Activated CD4-positive, alpha-beta T cell treated with anti-CD3 and anti-CD28 coated beads for 24 hours (primary cell): ENCODE measurements around the gene RRP36.

Source experiments
- DNase-seq, 2 donors: peaks; one replicate each; pipeline ENCODE4 v3.0.0-alpha.2; 2020; ENCODE audit warnings: low read depth in 2 of 2

RRP36 gene

DNA sequence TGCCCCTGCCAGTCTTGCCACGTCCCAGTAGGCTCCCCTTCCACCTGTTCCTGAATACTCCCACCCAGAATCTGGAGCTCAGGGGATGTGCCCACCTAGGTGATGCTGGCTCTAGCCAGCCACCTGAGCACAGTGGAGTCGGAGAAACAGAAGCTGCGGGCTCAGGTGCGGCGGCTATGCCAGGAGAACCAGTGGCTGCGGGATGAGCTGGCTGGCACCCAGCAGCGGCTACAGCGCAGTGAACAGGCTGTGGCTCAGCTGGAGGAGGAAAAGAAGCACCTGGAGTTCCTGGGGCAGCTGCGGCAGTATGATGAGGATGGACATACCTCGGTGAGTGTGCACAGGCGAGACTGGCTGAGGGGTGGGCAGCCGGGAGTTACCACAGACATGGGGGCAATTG lies 41.4 kb downstream of the RRP36 start:
- DNase-seq: no peak

DNA sequence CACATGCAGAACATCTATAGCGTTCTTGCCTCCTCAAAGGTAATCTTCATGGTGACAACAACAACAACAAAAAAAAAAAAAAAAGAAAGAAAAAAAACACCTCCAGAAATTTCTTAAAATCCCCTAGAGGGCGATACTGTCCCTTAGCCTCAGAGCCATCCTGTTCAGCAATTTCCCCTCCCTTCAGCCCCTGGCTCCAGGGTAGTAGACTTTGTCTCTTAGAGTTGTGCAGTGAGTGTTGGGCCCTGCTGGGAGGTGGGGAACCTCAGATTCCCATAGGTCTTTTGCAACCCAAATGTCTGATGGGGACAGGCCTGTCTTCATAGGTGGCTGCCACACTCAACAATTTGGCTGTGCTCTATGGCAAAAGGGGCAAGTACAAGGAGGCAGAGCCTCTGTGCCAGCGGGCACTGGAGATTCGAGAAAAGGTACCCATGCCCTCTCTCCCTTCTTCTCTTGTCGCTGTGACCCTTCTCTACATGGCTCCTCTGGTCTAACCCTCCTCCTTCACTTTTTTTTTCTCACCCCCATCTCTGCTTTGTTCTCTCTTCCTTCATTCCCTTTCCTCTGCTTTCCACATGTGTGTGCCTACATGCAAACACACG lies 48.7 kb downstream of the RRP36 start:
- DNase-seq: no peak

DNA sequence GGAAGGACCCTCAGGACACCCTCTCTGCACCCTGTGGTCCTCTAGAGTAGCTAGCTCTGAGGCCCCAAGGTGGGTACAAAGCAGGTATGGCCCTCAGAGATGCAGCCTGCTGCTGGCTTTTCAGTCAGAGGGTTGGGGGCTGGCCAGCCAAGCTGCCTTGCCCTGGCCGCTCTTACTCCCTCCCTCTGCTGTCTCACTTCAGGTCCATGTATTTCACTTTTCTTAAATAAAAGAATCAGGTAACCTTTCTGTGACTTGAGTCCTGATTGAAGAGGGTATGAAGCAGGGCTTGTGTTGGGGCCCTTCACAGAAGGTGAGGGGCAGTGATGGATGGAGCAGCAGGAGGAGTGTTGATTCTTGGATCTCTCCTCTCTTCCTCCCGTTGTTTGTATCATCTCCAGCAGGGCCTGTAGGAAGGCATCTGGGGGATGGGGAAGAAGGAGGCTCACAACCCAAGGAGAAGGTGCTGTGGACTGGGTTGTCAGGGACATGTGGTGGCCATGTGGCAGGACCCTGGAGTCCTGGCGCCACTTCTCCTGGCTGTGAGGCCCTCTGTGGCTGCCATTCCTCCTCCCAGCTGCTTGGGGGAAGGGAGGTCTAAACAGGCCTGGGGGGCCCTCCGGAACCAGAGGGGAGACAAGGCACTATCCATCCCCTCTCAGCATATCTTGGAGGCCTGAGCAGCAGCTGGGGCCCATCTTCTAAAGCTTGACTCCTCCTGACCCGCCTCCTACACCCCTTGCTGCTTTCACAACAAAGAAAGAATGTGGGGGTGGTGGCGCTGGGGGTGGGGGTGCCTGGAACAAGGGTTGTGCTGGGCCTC lies 53.6 kb downstream of the RRP36 start:
- DNase-seq: no peak

GRCh38 chr6:43075670-43076463 lies 54.4 kb downstream of the RRP36 start, which contains the start of gene PTK7:
PTK7 (plus strand) TSS chr6:43076314; CDS start chr6:43076489, 175 bp downstream.
- DNase-seq: peak; percentile 10 to 25

GRCh38 chr6:43076464-43077332 lies 55.3 kb downstream of the RRP36 start:
- DNase-seq: no peak

- DNase-seq: no peak
Measured at GRCh38 chr6:43077333-43077809, 55.9 kb downstream of the RRP36 start.

DNA sequence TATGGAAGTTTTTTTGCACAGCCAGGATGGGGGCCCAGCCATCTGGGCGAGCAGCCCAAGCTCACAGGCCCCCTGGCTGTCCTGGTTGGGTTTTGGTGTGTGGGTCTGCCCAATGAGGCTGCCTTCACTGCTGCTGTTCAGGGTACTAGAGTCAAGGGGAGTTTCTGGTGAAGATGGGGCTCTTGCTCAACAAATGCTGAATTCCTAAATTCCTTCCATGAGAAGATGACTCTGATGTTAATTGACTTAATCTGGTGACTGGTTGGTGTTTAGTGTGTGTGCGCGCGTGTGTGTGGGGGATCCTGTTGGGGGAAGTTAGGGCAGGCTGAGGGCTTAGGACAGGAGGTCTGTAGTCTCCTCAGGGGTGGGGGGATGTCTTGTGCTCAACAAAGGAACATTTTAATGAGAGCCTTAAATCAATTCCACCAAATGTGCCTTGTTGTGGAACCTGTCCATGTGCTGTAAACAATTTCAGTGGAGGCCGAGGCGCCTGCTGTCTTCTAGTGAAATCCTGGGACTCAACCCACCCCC lies 56.6 kb downstream of the RRP36 start:
- no peak for DNase-seq

DNA sequence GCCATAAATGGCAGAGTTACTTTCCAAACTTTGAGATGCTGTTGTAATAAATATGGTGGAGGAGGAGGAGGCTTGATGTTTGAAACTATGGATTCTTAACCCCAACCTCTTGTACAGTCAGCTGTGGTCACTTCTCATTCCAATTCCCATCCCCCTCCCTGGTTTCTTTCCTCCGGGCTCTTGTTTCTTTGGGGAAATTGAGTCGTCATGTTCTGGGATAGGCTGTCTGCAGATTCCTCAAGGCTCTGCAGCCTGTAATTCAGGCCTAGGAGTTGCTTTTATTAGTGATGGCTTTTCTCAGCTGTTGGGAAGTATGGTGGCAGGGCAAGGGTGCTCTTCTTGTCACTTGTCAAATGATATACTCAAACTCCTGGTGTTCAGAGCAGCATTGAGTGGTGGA lies 57.3 kb downstream of the RRP36 start:
- no peak for DNase-seq
